A204.1 (cell line): Measurements from ENCODE around the gene CTDSP2.
A peak's percentile ranks its signal among the peaks of the same experiment; 100 is the strongest.
"Not testable (repeated sequence)": the region's sequence is repeated elsewhere in the genome, so short reads cannot be mapped to it uniquely, and the experiment has no call there.

Experiments
- FAIRE-seq: peaks from 2 replicates; lab custom pipeline; 2012; peaks lifted over from hg19 to GRCh38; lab: Jason Lieb, UNC

CTDSP2 gene

GRCh38 chr12:57780284-57780897 is 66.1 kb downstream of the CTDSP2 start:
- no peak for FAIRE-seq

- no peak for FAIRE-seq
Measured at GRCh38 chr12:57779736-57780135, 66.8 kb downstream of the CTDSP2 start.

- no peak for FAIRE-seq
Measured at GRCh38 chr12:57777911-57778310, 68.6 kb downstream of the CTDSP2 start.

- FAIRE-seq, result no peak
Measured at GRCh38 chr12:57777367-57777766, 69.2 kb downstream of the CTDSP2 start.

GRCh38 chr12:57776247-57776587 is 70.3 kb downstream of the CTDSP2 start:
- no peak for FAIRE-seq

GRCh38 chr12:57775563-57776246 is 70.8 kb downstream of the CTDSP2 start:
- no peak for FAIRE-seq

- no peak for FAIRE-seq
Measured at GRCh38 chr12:57775044-57775443, 71.5 kb downstream of the CTDSP2 start.

GRCh38 chr12:57774634-57775033 is 71.9 kb downstream of the CTDSP2 start:
- not testable (repeated sequence) for FAIRE-seq

GRCh38 chr12:57772429-57773322 is 73.9 kb downstream of the CTDSP2 start, which contains the start of gene EEF1AKMT3:
TSS of gene EEF1AKMT3 (plus strand) at chr12:57772614. CDS start at chr12:57772725, 111 bp downstream.
- FAIRE-seq, result no peak

- peak; percentile 47 for FAIRE-seq
Measured at GRCh38 chr12:57771873-57772428, 74.6 kb downstream of the CTDSP2 start, which contains the start of gene METTL1. TSS of gene METTL1 (minus strand) at chr12:57772105. CDS start at chr12:57772083, 22 bp downstream.

GRCh38 chr12:57771236-57771872 is 75.2 kb downstream of the CTDSP2 start:
- peak; percentile 41 for FAIRE-seq

- no peak for FAIRE-seq
Measured at GRCh38 chr12:57770734-57771133, 75.8 kb downstream of the CTDSP2 start.
